Hippocampal formation (tissue), 2 donors: Measurements from ENCODE around the gene TMF1.

Source experiments
- DNase-seq, 2 donors: peaks; one replicate each; lab custom pipeline; 2025; lab: John Stamatoyannopoulos, UW

Gene TMF1, protein sequence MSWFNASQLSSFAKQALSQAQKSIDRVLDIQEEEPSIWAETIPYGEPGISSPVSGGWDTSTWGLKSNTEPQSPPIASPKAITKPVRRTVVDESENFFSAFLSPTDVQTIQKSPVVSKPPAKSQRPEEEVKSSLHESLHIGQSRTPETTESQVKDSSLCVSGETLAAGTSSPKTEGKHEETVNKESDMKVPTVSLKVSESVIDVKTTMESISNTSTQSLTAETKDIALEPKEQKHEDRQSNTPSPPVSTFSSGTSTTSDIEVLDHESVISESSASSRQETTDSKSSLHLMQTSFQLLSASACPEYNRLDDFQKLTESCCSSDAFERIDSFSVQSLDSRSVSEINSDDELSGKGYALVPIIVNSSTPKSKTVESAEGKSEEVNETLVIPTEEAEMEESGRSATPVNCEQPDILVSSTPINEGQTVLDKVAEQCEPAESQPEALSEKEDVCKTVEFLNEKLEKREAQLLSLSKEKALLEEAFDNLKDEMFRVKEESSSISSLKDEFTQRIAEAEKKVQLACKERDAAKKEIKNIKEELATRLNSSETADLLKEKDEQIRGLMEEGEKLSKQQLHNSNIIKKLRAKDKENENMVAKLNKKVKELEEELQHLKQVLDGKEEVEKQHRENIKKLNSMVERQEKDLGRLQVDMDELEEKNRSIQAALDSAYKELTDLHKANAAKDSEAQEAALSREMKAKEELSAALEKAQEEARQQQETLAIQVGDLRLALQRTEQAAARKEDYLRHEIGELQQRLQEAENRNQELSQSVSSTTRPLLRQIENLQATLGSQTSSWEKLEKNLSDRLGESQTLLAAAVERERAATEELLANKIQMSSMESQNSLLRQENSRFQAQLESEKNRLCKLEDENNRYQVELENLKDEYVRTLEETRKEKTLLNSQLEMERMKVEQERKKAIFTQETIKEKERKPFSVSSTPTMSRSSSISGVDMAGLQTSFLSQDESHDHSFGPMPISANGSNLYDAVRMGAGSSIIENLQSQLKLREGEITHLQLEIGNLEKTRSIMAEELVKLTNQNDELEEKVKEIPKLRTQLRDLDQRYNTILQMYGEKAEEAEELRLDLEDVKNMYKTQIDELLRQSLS

DNA sequence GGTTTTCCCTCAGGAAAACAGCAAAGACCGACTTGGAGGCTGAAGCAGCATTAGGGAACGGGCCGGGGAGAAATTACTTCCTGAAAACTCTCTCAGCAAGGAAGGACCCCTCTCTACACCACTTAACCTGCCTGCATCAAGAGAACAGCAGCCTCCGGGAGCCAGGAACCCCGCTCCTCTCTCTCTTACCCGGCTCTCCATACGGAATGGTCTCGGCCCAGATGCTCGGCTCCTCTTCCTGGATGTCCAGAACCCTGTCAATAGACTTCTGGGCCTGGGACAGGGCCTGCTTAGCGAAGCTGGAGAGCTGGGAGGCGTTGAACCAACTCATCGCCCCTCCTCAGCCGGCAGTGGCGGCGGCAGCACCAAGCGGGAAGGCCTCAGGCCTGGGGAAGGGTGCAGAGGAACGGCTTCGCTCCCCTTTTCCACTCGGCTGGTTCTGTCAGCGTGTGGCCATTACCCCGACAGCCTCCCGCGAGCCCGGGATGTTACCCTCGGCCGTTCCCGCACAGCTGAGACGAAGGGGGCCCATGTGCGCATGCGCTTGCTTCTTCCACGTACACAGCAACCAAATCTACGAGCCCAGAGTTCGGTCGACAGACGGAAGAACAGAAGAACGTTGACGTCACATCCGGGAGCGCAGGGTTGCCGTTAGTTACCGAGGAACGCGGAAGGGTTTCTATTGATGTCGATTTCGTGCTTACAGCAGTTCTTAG lies at the start of gene TMF1:
Gene TMF1 (minus strand): TSS at position 578 of the 716 bp plus-strand sequence. CDS start 247 bp downstream, at position 331.
- DNase-seq: no peak

DNA sequence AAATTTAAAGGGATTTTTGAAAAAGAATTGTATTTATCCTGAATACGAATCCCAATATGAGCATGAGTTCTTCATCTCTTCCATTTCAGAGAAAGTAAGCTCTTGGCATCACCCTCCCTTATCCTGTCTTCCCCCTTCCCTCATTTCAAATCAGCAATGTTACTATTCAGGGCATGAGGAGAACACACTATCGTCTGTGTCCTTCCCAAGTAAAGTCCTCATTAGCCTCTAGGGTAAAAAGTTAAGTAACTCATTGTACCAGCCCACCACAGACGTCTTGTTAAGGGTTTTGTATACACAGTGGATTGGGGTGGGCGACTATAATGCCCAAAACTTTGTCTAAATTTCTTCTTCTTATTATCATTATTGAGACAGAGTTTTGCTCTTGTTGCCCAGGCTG lies 47.4 kb upstream of the TMF1 start:
- DNase-seq: no peak

DNA sequence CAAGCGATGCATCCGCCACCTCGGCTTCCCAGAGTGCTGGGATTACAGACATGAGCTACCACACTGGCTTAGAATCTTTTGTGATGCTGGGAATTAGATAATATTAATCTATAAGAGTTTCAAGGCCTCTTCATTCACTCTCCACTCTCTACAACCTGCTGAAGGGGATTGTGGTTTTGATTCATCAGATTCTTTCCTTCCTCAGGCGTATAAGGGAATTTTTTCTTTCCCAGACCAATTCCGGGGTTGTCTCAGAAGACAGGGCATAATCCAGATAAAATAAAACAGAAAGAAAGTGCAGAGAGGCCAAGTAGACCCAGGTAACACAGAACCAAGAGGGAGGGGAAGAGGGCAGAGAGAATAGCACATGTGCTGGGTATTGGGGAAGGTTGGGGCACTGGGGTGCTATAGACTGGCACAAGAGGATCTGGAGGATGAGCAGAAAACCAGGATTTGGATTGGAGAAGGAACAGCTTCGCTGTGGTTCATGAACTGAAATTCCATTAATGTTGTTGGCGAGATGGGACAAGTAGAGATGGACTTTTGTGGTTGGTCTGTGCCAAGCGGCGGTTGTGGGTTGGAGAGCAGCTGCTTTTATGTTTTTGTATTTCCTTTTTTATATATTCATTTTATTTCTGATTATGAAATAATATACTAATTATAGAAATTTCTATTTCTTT lies 45.4 kb upstream of the TMF1 start:
- no peak for DNase-seq

DNA sequence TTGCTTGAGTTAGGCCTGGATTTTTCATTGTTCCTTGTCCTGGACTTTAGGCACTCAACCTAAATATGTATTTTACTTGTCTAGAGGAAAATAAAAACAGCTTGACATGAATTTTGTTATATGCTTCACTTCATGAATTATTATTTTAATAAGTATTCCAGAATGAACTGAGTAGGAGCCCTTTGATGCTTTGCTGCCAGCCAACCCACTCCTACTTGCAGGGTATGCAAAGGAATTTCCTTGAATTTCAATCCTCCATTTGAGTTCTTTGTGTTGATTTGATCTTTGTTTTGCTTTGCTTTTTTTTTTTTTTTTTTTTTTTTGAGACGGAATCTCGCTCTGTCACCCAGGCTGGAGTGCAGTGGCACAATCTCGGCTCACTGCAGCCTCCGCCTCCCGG lies 44.2 kb upstream of the TMF1 start:
- no peak for DNase-seq

DNA sequence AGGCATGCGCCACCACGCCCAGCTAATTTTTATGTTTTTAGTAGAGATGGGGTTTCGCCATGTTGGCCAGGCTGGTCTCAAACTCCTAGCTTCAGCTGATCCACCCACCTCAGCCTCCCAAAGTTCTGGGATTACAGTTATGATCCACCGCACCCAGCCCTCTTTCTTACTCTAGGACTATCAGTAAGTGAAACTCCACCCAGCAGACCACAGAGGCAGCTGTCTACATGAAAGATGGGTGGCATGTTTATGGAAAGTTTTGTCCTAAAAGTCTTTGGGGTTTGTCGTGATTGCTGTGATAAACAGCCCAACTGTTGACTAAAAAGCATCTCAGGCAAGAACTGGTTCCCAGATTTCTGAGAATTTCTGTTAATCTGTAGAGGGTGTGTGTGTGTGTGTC lies 43.5 kb upstream of the TMF1 start:
- no peak for DNase-seq

DNA sequence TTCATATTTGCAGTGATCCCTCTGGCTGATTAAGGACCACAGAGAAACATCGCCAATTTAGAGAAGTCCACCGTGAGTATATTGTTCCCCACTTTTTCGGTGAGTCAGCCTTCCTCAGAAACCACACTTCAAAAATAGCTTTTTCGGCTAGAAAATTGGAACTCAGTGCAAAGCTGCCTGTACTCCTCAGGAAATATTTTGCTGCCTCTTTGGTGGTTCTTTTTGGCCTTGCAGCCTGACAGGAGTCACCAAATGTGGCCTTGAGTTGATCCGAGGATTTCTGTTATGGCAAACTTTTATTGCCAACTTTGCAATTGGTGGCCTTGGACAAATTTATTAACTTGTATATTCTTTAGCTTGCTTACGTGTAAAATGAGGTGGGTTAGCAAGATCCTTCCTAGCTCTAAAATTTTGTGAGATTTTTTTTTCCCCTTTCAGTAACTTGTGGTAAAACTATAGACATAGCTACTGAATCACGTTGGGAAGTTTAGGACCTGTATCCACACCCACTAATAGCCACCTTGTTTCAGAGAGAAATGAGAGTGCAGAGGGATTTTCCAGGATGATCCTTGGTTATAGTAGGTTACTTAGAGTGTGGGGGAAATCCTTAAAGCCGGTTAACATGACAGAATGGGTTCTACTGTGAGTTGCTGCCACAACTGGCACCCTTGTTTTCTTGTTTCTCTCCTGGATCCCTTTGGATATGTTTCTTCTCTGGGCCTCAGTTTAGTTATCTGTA lies 42.5 kb upstream of the TMF1 start:
- DNase-seq: peak in 1 of 2 donors; percentile 34

DNA sequence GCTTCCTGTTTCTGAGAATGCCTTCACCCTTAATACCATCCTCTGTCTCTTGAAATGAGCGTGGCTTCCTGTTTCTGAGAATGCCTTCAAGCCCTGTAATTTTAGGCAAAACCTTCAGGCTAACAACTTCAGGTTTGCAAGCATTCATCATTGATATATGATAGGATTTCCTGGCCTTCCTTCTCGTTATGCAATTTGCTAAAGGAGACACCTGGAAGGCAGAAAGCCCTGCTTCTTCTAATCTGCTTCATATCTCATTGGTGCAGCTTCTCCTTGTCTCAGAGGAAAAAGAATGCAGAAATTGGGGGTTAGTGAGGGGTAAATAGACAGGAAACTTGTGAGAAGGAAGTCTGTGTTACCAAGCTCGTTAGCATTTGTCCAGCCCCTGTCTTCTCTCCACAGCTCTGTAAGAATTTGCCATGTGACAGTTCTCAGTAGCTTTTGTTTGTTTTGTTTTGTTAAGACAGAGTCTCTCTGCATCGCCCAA lies 39.9 kb upstream of the TMF1 start:
- peak; percentile 22 to 70 for DNase-seq

DNA sequence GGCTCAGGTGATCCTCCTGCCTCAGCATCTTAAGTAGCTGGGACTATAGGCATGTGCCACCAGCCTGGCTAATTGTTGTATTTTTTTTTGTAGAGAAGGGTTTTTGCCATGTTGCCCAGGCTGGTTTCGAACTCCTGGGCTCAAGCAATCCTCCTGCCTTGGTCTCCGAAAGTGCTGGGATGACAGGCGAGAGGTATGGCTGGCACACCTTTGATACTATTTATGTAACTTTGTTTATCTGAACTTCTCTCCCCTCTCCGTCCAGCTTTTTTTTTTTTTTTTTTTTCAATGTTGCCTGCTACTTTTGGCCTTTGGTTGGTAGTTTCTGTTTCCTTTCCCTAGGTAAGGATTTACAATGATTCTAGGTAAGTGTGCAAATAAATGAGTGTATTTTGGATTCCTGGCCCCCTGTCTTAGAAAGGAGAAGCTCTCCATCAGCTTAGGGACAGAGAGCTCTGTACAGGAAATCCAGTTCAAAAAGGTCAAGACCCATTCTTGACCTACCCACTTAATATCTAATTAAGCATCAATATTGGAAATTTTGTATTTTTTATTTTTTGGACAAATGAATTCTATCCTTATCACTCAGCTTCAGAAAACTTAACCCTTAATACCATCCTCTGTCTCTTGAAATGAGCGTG lies 39.4 kb upstream of the TMF1 start:
- DNase-seq: no peak

DNA sequence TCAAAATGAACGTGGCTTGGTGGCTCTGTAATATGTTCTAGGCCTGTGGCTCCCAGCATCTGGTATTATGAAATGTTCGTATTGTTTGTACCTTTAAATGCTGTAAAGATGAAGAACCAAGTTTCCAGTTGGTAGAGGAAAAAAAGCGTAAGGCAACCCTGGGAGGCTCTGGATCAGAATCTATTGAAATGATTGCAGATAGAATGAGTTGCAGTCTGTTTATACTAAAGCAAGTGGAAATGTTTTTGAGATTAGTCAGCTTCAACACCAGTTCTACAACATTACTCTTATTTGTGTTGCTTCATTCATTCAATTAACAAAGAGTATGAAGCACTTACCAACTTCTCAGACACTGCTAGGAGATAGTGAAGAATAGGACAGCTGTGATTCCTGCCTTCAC lies 37.9 kb upstream of the TMF1 start:
- DNase-seq: no peak

DNA sequence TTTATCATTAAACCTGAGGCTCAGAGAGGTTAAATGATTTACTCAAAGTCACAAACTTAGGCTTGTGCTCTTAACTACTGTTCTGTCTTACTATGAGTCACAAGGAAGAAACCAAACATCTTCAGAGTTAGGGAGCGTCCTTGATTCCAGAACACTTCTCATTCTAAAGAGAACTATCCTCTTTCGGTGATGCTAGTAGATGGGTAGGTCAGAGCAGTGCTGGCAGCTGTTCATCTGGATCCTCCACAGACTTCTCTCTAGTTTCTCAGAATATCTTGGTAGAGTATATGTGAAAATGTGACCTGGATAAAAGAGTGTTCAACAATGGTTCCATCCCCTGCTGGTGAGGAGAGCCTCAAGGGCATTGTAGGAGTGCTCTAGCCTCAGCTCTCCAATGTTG lies 35.9 kb upstream of the TMF1 start:
- DNase-seq: no peak

DNA sequence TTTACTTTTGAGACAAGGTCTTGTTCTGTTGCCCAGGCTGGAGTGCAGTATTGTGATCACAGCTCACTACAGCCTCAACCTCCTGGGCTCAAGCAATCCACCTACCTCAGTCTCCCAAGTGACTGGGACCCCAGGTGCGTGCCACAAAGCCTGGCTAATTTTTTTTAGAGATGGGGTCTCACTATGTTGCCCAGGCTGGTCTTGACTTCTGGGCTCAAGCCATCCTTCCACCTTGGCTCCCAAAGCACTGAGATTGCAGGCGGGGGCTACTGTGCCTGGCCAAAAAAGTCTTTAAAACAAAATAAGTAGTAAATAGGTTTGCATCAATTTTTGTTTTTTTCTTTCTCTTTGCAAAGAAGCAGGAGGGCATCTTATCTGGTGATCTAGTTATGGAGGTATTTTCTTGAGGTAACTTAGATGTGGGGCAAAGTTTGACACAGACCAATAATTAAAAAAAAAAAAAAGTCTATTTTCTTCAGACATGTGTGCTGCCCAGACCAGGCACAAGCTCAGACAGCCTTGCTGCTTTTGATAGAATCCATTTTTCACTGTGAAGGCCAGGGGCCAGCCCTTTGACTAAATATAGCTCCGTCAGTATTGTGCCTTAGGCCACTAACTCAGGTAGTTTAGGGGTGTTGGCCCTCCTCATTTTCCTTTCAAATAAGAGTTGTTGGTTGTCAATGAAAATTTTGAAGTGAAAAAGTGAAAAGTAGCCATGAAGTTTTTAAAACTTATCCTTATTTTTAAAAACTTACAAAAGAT lies 35.1 kb upstream of the TMF1 start:
- no peak for DNase-seq

DNA sequence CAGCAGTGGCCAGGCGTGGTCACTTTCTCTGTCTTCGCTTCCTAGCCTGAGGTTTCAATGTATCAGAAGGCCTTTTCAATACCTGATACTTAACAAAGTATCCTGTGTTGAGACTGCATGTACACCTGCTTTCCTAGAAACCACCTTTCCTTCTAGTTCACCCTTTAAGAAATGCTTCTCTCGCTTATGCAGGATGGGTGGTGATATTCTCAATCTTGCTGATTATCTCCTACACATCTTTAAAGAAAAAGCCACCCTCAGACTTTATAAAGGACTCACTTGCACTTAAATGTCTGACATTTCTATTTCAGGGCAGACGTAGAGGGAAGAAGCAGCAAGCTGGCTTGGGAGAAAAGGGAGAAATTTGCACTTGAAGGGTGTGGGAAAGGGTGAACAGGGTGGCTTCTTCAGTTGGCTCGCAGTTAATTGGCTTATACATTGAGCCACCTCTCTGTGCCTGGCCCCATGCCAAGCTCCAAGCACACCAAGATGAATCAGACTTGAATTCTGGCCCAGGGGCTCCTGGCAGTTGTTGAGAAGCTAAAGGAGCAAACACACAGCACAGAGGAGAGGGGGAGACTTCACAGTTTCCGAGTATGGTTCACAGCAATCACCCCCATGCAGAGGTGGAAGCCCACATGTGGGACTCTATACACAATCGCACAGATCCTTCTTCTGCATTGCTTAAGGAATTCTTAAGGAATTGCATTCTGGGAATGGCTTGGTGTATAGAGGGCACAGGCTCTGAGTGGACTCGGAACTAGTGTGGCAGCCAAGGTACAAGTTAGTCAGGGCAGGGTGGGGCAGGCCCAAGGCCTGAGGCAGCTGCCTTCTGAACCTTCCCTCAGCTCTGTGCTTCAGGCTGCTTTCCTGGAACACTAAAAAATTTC lies 33.9 kb upstream of the TMF1 start:
- peak; percentile 66 to 83 for DNase-seq

DNA sequence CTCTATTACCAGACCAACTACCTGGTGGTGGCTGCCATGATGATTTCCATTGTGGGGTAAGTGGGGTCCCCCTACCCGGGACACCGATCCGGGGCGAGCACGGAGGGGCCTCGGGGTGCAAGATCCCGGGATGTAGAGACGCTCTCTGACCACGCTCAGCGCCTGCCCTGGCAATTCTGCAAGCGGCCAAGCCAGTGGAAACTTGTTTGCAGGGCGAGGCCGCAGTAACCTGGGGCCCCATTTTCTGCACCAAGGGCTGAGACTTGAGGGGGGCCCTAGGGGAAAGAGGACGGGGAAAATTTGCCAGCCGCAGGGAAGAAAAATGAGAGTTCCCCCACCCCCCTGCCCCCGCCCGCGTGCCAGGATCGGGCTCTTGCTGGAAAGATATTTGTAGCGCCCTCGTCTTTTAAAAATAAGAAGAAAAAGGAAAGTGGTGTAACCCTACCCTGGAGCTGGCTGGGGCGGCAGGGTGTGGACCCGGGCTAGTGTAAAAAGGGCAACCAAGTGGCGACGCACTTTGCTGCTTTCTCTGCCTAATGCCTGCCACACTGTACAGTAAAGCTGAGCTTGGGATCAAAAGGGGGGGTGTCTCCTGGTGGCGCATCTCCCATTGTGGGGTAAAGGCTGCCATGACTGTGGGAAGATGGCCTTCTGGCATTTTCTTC lies 33.2 kb upstream of the TMF1 start:
- peak; percentile 50 to 59 for DNase-seq

DNA sequence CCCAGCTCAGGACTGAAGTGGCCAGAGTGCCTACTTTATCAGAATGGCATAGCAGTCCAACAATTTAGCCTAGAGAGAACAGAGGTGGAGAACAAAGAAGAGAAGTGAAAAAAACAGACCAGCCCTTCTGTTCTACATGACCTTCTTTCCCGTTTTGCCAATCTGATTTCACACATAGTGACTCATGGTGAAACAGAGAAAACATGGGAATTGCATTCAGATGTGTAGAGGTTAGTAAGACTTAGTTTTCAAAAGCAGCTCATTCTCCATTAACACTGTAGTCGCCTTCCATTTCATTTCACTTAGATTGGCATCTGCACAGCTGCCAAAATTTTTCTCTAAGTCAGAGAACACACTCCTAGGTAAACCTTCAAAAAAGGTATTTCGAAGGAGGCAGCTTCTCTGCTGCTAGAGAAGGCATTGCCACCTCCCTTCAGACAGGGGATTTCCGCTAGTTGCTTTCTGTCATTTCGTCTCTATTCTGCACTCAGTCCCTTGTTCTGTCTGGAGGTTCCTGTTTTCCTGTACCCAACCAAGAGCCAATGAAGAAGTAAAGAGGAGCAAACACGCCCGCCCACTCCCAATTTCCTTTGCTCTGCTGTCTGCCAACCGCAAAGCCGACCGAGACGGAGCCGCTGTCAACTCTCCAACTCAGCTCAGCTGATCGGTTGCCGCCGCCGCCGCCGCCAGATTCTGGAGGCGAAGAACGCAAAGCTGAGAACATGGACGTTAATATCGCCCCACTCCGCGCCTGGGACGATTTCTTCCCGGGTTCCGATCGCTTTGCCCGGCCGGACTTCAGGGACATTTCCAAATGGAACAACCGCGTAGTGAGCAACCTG lies 32.4 kb upstream of the TMF1 start, which contains the start of gene ARL6IP5:
Gene ARL6IP5 (plus strand): TSS at position 612 of the 842 bp plus-strand sequence. CDS start 111 bp downstream, at position 723.
- DNase-seq: peak; percentile 90 to 95

DNA sequence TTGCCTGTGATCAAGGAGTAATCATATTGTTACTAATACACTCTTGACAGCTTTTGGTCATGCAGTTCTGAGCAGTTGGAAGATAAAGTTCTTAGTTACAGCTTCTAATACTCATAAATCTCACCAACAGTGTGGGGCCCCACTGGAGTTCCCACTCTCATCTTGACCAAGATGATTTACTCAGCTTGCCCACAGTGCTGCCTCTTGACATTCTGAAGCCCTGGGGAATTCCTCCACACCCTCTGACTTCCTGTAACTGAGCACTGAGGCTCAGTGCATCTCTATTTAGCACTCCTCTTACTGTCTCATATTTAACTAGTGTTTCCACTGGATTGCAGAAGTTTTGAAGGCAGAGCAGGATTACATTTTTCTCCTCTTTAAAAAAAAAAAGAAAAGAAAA lies 30.7 kb upstream of the TMF1 start:
- DNase-seq: peak; percentile 27 to 33

DNA sequence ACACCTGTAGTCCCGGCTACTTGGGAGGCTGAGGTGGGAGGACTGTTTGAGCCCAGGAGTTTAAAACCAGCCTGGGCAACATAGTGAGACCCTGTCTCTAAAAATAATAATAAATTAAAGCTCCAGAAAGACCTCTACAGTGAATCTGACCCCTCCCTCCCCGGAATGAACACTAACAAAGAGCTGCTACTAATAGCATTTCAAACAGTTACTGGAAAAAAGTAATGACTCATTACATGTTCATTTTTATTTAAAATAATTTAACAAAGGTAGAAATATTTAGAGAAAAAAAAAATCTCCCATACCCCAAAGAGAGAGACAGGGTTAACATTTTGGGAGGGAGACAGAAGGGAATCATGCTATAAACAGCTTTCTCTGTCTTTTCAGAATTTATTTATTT lies 30.2 kb upstream of the TMF1 start:
- no peak for DNase-seq
